A673 (cell line): ENCODE results near the gene TRIAP1. TPM values are rescaled to one million over a fixed set of nuclear protein-coding genes. Genes with fewer than 3 reads are reported as not detected.

ENCODE experiments used
- BruUV-seq: library from RNA; stranded (reverse); fragments of 400-500 nt; replicated peaks from 2 replicates; lab custom pipeline; 2021; lab: Mats Ljungman, UMichigan
- CTCF ChIA-PET: fragments of 300-600 bp; sonication (Branson Sonifier 250); formaldehyde crosslinking; loops from one replicate; lab custom pipeline; 2022; ENCODE audit warnings: antibody characterized with exemption; lab: Charles Lee
- POLR2A ChIA-PET: fragments of 300-600 bp; sonication (Branson Sonifier 250); formaldehyde crosslinking; loops from one replicate; lab custom pipeline; 2022; ENCODE audit warnings: antibody characterized with exemption; ENCODE audit not compliant: low non-redundant PET; lab: Charles Lee
- DNase-seq: peaks from one replicate; pipeline ENCODE4 v3.0.0-alpha.2; 2015; ENCODE audit warnings: low spot score
- H3K27ac ChIP-seq: fragments of 200-600 bp; sonication (generic); 2 replicates; pipeline ENCODE4 v1.5.1; 2016; ENCODE audit warnings: mixed run types, low read depth, mild to moderate bottlenecking, mixed read lengths, antibody characterized with exemption, low read length; ENCODE audit not compliant: poor library complexity, severe bottlenecking
- H3K27me3 ChIP-seq: fragments of 200-600 bp; sonication (generic); replicated peaks from 2 replicates; pipeline ENCODE4 v1.6.1; 2017; ENCODE audit warnings: mixed run types, low read depth, mild to moderate bottlenecking, mixed read lengths, antibody characterized with exemption, low read length; ENCODE audit not compliant: insufficient read depth, poor library complexity
- H3K36me3 ChIP-seq: fragments of 200-600 bp; sonication (generic); 2 replicates; pipeline ENCODE4 v1.6.1; 2016; ENCODE audit warnings: mixed run types, mild to moderate bottlenecking, mixed read lengths, antibody characterized with exemption, low read length; ENCODE audit not compliant: insufficient read depth, poor library complexity, severe bottlenecking
- H3K4me1 ChIP-seq: fragments of 200-600 bp; sonication (generic); 2 replicates; pipeline ENCODE4 v1.6.1; 2017; ENCODE audit warnings: mixed run types, mild to moderate bottlenecking, mixed read lengths, antibody characterized with exemption, low read length; ENCODE audit not compliant: insufficient read depth, poor library complexity, severe bottlenecking
- H3K4me3 ChIP-seq: fragments of 200-600 bp; sonication (generic); 2 replicates; pipeline ENCODE4 v1.5.1; 2016; ENCODE audit warnings: low read depth, mixed run types, mild to moderate bottlenecking, mixed read lengths, low read length; ENCODE audit not compliant: poor library complexity, severe bottlenecking
- H3K9me3 ChIP-seq: fragments of 200-600 bp; sonication (generic); 2 replicates; pipeline ENCODE4 v1.6.1; 2016; ENCODE audit warnings: mixed run types, low read depth, mild to moderate bottlenecking, mixed read lengths, antibody characterized with exemption, low read length; ENCODE audit not compliant: poor library complexity, severe bottlenecking
- EZH2 ChIP-seq: fragments of 200-600 bp; sonication (generic); IDR thresholded peaks from 2 replicates; pipeline ENCODE4 v1.6.1; 2017; ENCODE audit warnings: borderline replicate concordance, low read depth, mild to moderate bottlenecking, mixed read lengths, antibody characterized with exemption, low read length; ENCODE audit not compliant: poor library complexity, severe bottlenecking
- intact Hi-C: fragments of 100-400 bp; cut with micrococcal nuclease; formaldehyde crosslinking; loops from one replicate; pipeline ENCODE4 v1.10.0; 2022; ENCODE audit not compliant: unreplicated experiment
- total RNA-seq: library from RNA; stranded (reverse); gene quantifications from 2 replicates; pipeline ENCODE4 v1.2.3, GENCODE V29; 2021
- TF ChIP-seq, protein P1 (sequence below): fragments of 300-800, 200-600 bp; sonication (generic); conservative IDR thresholded peaks from 2 replicates; pipeline ENCODE4 v1.5.1; 2017; ENCODE audit warnings: low read depth, mild to moderate bottlenecking, antibody characterized with exemption, low read length, moderate library complexity, mixed read lengths

Gene TRIAP1
- total RNA-seq, 1 experiment from 2014 or later: 36.4 TPM

DNA sequence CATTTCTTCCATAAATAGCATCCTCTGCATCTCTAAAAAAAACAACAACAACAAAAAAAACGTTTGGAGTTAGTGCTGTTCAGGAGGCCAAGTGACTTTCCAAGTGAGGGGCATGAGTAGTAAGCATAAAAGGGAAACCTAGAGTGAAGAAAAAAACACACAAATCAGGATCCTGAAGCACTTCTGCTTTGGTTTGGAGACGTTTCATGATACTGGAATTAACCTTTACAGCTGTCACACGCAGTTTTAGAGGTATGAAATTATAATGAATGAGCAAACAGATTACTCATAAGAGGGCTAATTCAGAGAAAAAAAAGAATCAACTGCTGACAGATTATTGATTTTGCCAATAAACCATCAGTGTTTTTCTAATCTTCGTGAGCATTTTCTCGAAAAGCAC lies 19.6 kb upstream of the TRIAP1 start:
- Histone ChIP-seq H3K9me3 (no peaks in the 10 kb centered on the region), H3K4me3 (no peak overlapping the region), H3K4me1 (peaks cover 5% of the 10 kb centered on the region), H3K27ac (no peak overlapping the region), H3K27me3 (no peaks in the 10 kb centered on the region), H3K36me3 (peaks cover 68% of the 10 kb centered on the region)
- ChIA-PET POLR2A (no interaction called here), CTCF (no interaction called here)
- DNase-seq: no peak
- intact Hi-C loops: no loop called here
- TF ChIP-seq, protein P1, sequence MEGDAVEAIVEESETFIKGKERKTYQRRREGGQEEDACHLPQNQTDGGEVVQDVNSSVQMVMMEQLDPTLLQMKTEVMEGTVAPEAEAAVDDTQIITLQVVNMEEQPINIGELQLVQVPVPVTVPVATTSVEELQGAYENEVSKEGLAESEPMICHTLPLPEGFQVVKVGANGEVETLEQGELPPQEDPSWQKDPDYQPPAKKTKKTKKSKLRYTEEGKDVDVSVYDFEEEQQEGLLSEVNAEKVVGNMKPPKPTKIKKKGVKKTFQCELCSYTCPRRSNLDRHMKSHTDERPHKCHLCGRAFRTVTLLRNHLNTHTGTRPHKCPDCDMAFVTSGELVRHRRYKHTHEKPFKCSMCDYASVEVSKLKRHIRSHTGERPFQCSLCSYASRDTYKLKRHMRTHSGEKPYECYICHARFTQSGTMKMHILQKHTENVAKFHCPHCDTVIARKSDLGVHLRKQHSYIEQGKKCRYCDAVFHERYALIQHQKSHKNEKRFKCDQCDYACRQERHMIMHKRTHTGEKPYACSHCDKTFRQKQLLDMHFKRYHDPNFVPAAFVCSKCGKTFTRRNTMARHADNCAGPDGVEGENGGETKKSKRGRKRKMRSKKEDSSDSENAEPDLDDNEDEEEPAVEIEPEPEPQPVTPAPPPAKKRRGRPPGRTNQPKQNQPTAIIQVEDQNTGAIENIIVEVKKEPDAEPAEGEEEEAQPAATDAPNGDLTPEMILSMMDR: no peak
- no peak for TF ChIP-seq EZH2
- BruUV-seq: no TSS peak

DNA sequence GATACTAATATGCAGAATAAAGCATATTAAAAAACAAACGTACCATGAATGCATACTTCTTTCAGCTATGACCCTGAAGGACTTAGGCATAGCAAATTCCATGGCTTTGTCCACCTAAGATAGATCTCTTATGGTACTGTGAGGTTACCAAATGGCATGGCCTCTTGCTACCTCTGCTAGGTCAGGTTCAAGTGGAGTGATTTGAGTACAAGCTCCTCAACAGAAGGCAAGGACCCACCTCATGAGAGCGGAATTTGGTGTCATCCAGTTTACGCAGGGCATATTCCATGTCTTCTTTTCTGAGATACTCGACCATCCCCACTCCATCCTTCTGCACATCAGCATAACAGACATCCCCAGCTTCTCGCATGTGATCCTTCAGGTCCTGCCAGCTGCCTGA lies 17.5 kb upstream of the TRIAP1 start:
- no peak overlapping the region for H3K27ac ChIP-seq
- H3K4me3 ChIP-seq: no peak overlapping the region
- H3K36me3 ChIP-seq: peaks cover 88% of the 10 kb centered on the region
- TF ChIP-seq, protein P1: no peak
- TF ChIP-seq EZH2: no peak
- no peaks in the 10 kb centered on the region for H3K27me3 ChIP-seq
- no peaks in the 10 kb centered on the region for H3K9me3 ChIP-seq
- H3K4me1 ChIP-seq: peaks cover 5% of the 10 kb centered on the region
- no peak for DNase-seq
- BruUV-seq: no TSS peak
- CTCF ChIA-PET: interaction anchor here (0.6 kb wide), 1 partner anchor 551 kb away, joined by 8 read pairs; no protein-coding TSS in a partner anchor
- POLR2A ChIA-PET: no interaction called here
- intact Hi-C loops: no loop called here

DNA sequence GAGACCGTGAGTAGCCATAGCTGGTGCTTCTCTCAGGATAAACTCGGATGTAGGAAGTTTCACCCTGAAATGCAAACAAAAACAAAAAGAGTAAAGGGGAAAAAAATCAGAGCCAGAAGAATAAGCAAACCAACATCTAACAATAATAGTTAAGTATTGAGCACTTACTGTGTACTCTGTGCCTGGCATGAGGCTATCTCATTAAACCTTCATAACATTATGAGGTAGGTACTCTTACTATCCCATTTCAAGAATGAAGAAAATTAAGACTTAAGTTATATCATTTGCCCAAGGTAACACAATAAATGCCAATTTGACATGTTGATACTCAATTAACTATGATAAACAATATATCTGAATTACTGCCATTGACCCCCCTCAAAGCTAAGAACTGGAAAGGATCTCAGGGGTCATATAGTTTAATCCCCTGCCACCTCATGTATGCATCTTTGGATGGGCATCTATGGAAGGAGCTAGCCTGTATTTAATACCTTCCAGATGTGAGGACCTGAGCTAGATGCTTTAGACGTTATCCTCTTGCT lies 16.0 kb upstream of the TRIAP1 start:
- Histone ChIP-seq H3K27ac (no peak overlapping the region), H3K4me1 (peaks cover 5% of the 10 kb centered on the region), H3K4me3 (no peak overlapping the region), H3K27me3 (no peaks in the 10 kb centered on the region), H3K9me3 (no peaks in the 10 kb centered on the region), H3K36me3 (peaks cover 100% of the 10 kb centered on the region)
- POLR2A ChIA-PET: no interaction called here
- intact Hi-C loops: no loop called here
- no peak for DNase-seq
- TF ChIP-seq, protein P1: no peak
- no peak for TF ChIP-seq EZH2
- BruUV-seq: TSS peak; percentile 17
- CTCF ChIA-PET: no interaction called here
